ENCODE measurements around the gene KCNJ16.

Gene KCNJ16

DNA sequence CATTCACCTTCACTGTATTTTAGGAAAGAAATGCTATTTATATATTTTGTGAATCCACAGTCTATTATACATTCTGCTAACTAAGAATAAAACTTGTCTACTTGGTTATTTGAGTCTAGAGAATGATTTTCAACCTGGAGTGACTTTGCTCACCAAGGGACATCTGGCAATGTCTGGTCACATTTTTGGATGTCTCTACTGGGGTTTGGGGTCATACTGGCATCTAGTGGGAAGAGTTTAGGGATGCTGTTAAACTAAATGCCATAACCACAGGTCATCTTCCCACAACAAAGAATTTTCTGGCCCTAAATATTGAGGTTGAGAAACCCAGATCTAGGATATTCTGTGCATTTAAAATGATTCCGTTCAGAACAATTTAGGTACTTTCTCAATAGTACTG, 26.0 kb downstream of the KCNJ16 start:
- H3K27ac ChIP-seq (ENCODE audit: low read length): no peak overlapping the region
- H3K27me3 ChIP-seq (ENCODE audit: low read depth, low read length): no peaks in the 10 kb centered on the region
- no peaks in the 10 kb centered on the region for H3K36me3 ChIP-seq (ENCODE audit: control insufficient read depth in 1 of 2, insufficient read depth in 2 of 2, low read length in 2 of 2)
- H3K4me3 ChIP-seq (ENCODE audit: low read depth in 1 of 2, low read length in 2 of 2): no peak overlapping the region
- no peaks in the 10 kb centered on the region for H3K9me3 ChIP-seq (ENCODE audit: control insufficient read depth in 1 of 2, low read length in 2 of 2)
- no peaks in the 10 kb centered on the region for H3K4me1 ChIP-seq (ENCODE audit: control insufficient read depth in 1 of 2, insufficient read depth in 2 of 2, low read length in 2 of 2)

DNA sequence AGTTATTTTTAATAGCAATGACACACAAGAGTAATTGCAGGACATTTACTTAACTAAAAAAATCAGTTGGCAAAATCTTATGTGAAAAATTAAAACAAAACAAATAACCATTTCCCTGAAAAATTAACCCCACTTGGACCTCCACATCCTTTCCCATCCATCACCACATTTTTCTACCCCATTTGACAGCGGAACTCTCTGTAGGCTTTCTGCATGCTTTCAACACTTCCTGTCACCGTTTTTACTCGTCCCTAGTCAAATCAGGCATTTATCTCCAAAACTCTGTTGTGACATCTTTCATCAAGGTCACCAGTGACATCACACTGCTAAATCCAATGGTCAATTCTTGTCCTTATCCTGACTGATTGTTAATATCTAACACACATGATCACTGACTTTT, 27.5 kb downstream of the KCNJ16 start:
- H3K4me3 ChIP-seq (ENCODE audit: low read depth in 1 of 2, low read length in 2 of 2): no peak overlapping the region
- H3K36me3 ChIP-seq (ENCODE audit: control insufficient read depth in 1 of 2, insufficient read depth in 2 of 2, low read length in 2 of 2): no peaks in the 10 kb centered on the region
- H3K27me3 ChIP-seq (ENCODE audit: low read depth, low read length): no peaks in the 10 kb centered on the region
- H3K4me1 ChIP-seq (ENCODE audit: control insufficient read depth in 1 of 2, insufficient read depth in 2 of 2, low read length in 2 of 2): no peaks in the 10 kb centered on the region
- no peaks in the 10 kb centered on the region for H3K9me3 ChIP-seq (ENCODE audit: control insufficient read depth in 1 of 2, low read length in 2 of 2)
- no peak overlapping the region for H3K27ac ChIP-seq (ENCODE audit: low read length)

DNA sequence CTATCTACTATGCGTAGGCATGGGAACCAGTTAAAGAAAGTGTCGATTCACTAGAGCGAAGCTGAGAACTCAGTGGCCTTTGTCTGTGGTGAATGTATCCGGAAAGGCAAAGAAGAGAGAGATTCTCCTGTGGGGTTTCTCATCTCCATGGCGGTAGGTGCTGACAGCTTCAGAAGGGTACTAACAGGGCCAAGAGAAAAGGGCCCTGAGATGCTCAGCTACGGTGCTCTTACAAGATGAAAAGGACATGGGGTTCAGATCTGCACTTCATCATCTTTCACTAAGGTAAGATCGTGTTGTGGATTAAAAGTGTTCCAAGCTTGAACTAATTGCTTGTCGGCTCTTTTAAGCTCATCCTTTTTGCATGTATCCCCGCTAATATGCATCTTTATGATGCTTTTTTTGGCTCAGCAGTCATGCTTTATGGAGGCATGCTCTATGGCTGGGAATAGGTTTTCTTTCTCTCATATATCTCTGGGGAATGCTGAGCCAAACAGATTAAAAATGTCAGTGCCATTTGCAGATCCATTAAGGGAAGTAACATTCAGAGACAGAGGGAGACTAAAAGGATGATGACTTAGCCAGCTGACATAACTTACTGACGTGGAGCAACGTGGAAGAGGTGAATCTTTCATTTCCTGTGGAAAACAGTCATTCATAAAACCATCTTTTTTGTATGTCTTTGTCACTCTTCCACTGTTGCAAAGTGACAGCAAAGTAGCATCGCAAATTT, 29.9 kb downstream of the KCNJ16 start:
- H3K27ac ChIP-seq (ENCODE audit: low read length): no peak overlapping the region
- H3K27me3 ChIP-seq (ENCODE audit: low read depth, low read length): no peaks in the 10 kb centered on the region
- no peaks in the 10 kb centered on the region for H3K36me3 ChIP-seq (ENCODE audit: control insufficient read depth in 1 of 2, insufficient read depth in 2 of 2, low read length in 2 of 2)
- H3K9me3 ChIP-seq (ENCODE audit: control insufficient read depth in 1 of 2, low read length in 2 of 2): no peaks in the 10 kb centered on the region
- H3K4me1 ChIP-seq (ENCODE audit: control insufficient read depth in 1 of 2, insufficient read depth in 2 of 2, low read length in 2 of 2): no peaks in the 10 kb centered on the region
- H3K4me3 ChIP-seq (ENCODE audit: low read depth in 1 of 2, low read length in 2 of 2): no peak overlapping the region

DNA sequence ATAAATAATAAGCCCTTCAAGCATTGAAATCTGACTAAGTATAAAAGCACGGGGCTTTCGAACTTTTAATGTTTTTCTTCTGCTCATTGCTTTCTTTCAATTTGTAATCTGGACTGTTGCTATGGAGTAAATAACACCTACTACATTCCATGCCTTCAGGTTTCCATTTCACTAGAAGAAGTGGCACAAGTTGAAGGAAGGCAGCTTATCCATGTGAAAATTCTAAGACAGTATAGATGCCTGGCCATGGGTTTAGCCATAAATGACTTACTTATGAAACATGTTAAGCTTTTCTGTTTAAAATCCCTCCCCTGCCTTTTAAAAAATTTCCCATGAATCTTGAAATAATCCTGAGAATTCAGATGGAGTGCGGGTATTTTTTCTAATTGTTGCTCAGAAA, 30.6 kb downstream of the KCNJ16 start:
- no peaks in the 10 kb centered on the region for H3K9me3 ChIP-seq (ENCODE audit: control insufficient read depth in 1 of 2, low read length in 2 of 2)
- no peaks in the 10 kb centered on the region for H3K36me3 ChIP-seq (ENCODE audit: control insufficient read depth in 1 of 2, insufficient read depth in 2 of 2, low read length in 2 of 2)
- H3K27me3 ChIP-seq (ENCODE audit: low read depth, low read length): no peaks in the 10 kb centered on the region
- no peak overlapping the region for H3K27ac ChIP-seq (ENCODE audit: low read length)
- no peaks in the 10 kb centered on the region for H3K4me1 ChIP-seq (ENCODE audit: control insufficient read depth in 1 of 2, insufficient read depth in 2 of 2, low read length in 2 of 2)
- H3K4me3 ChIP-seq (ENCODE audit: low read depth in 1 of 2, low read length in 2 of 2): no peak overlapping the region

DNA sequence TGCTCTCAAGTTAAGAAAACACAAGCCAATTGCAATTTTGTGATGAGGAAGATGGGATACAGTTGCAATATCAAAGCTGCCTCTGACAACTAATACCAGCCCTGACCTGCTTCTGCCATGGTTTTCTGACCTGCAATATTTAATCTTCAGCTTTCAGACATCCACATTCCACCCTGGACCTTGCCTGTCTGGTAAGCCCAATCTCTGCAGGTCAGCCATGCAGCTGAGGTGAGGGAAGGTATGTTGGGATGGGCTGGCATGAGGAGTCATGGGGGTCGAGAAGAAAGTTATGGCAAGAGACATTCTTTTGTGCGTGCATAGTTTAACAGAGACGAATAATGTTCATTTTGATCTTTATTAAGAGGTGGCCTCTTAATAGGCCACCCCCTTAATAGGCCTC, 31.5 kb downstream of the KCNJ16 start:
- Histone ChIP-seq H3K27me3 (ENCODE audit: low read depth, low read length) (no peaks in the 10 kb centered on the region), H3K27ac (ENCODE audit: low read length) (no peak overlapping the region), H3K9me3 (ENCODE audit: control insufficient read depth in 1 of 2, low read length in 2 of 2) (no peaks in the 10 kb centered on the region), H3K4me3 (ENCODE audit: low read depth in 1 of 2, low read length in 2 of 2) (no peak overlapping the region), H3K36me3 (ENCODE audit: control insufficient read depth in 1 of 2, insufficient read depth in 2 of 2, low read length in 2 of 2) (no peaks in the 10 kb centered on the region), H3K4me1 (ENCODE audit: control insufficient read depth in 1 of 2, insufficient read depth in 2 of 2, low read length in 2 of 2) (no peaks in the 10 kb centered on the region)

DNA sequence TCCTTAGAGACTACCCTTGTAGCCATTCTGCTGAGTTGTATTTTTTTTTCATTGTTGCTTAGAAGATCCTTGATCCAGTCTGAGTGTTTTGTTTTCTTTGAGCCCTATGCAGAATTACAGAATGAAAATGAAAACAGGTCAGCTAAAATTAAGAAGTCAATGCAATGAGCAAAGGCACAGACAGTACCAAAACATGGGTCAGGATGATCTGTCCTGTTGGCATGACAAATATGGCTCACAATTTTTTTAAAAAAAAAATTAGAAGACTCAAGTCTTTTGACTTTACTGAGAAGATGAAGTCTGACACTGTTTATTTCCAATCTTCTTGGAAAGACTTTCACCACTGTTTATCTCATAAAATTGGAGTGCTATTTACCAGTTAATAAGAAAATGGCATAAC, 32.4 kb downstream of the KCNJ16 start:
- Histone ChIP-seq H3K4me3 (ENCODE audit: low read depth in 1 of 2, low read length in 2 of 2) (no peak overlapping the region), H3K27ac (ENCODE audit: low read length) (no peak overlapping the region), H3K9me3 (ENCODE audit: control insufficient read depth in 1 of 2, low read length in 2 of 2) (no peaks in the 10 kb centered on the region), H3K36me3 (ENCODE audit: control insufficient read depth in 1 of 2, insufficient read depth in 2 of 2, low read length in 2 of 2) (no peaks in the 10 kb centered on the region), H3K4me1 (ENCODE audit: control insufficient read depth in 1 of 2, insufficient read depth in 2 of 2, low read length in 2 of 2) (no peaks in the 10 kb centered on the region), H3K27me3 (ENCODE audit: low read depth, low read length) (no peaks in the 10 kb centered on the region)

DNA sequence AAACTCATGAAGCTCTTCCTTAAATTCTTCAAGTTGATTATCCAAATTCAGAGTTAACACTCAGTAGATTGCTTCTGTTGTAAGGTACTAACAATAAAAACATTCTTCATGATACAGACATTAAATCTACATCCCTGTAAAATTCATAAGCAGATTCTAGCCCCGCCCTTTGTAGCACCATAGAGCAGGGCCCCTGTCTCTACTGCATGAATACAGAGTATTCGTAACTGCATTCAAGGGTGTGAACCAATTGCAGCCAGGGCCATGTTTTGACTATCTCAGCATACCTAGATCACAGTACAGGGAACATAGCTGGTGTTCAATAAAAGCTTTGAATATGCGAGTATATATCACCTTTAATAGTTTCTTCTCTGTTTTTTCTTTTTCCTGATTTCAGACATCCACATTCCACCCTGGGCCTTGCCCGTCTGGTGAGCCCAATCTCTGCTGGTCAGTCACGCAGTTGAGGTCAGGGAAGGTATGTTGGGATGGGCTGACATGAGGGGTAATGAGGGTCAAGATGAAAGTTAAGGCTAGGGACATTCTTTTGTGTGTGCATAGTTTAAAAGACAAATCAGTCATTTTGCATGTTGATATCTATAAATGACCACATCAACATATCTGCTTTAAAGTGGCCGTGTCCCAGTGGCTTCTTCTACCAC, 33.0 kb downstream of the KCNJ16 start:
- H3K4me1 ChIP-seq (ENCODE audit: control insufficient read depth in 1 of 2, insufficient read depth in 2 of 2, low read length in 2 of 2): no peaks in the 10 kb centered on the region
- H3K9me3 ChIP-seq (ENCODE audit: control insufficient read depth in 1 of 2, low read length in 2 of 2): no peaks in the 10 kb centered on the region
- H3K36me3 ChIP-seq (ENCODE audit: control insufficient read depth in 1 of 2, insufficient read depth in 2 of 2, low read length in 2 of 2): no peaks in the 10 kb centered on the region
- no peaks in the 10 kb centered on the region for H3K27me3 ChIP-seq (ENCODE audit: low read depth, low read length)
- no peak overlapping the region for H3K27ac ChIP-seq (ENCODE audit: low read length)
- no peak overlapping the region for H3K4me3 ChIP-seq (ENCODE audit: low read depth in 1 of 2, low read length in 2 of 2)

DNA sequence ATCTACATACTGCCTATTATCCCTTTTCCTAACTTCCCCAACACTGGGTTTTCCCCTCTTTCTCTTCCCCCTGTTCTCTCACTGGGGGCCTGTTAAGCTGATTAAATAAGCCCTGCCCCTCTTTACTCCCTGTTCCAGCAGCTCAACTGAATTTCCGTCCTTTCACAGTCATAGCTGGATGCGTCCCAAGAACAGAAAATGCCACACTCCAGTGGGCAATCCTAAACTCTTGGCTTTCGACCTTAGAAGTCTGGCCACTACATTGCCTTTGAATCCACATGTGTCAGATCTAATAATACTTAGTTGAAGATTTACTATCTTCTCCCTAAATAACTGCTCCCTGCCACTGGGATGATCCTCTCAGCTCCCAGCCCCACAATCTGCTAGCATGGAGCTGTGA, 34.5 kb downstream of the KCNJ16 start:
- Histone ChIP-seq H3K27me3 (ENCODE audit: low read depth, low read length) (no peaks in the 10 kb centered on the region), H3K4me1 (ENCODE audit: control insufficient read depth in 1 of 2, insufficient read depth in 2 of 2, low read length in 2 of 2) (peaks cover 0 to 4% of the 10 kb centered on the region in 2 donors), H3K9me3 (ENCODE audit: control insufficient read depth in 1 of 2, low read length in 2 of 2) (no peaks in the 10 kb centered on the region), H3K27ac (ENCODE audit: low read length) (no peak overlapping the region), H3K36me3 (ENCODE audit: control insufficient read depth in 1 of 2, insufficient read depth in 2 of 2, low read length in 2 of 2) (no peaks in the 10 kb centered on the region), H3K4me3 (ENCODE audit: low read depth in 1 of 2, low read length in 2 of 2) (no peak overlapping the region)

DNA sequence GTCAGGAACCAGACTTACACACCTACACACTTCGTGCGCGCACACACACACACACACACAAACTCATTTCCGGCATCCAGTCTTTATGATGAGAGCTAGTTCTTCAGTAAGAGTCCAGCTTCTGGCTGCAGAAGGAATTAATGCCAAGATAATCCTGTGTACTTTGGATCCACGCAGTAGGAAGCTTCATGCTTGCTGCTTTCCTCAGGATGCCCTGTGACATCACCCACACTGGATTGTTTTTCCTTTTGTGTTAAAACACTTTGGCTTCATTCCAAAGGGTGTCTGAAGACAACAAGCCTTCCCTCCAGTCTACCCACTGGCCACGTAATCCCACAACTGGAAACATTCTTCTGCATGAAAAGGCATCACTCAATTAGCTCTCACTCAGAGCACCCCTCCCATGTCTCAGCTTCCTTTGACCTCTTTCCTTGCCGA, 35.4 kb downstream of the KCNJ16 start:
- Histone ChIP-seq H3K9me3 (ENCODE audit: control insufficient read depth in 1 of 2, low read length in 2 of 2) (no peaks in the 10 kb centered on the region), H3K27me3 (ENCODE audit: low read depth, low read length) (no peaks in the 10 kb centered on the region), H3K4me1 (ENCODE audit: control insufficient read depth in 1 of 2, insufficient read depth in 2 of 2, low read length in 2 of 2) (peaks cover 0 to 13% of the 10 kb centered on the region in 2 donors), H3K4me3 (ENCODE audit: low read depth in 1 of 2, low read length in 2 of 2) (no peak overlapping the region), H3K27ac (ENCODE audit: low read length) (no peak overlapping the region), H3K36me3 (ENCODE audit: control insufficient read depth in 1 of 2, insufficient read depth in 2 of 2, low read length in 2 of 2) (no peaks in the 10 kb centered on the region)

DNA sequence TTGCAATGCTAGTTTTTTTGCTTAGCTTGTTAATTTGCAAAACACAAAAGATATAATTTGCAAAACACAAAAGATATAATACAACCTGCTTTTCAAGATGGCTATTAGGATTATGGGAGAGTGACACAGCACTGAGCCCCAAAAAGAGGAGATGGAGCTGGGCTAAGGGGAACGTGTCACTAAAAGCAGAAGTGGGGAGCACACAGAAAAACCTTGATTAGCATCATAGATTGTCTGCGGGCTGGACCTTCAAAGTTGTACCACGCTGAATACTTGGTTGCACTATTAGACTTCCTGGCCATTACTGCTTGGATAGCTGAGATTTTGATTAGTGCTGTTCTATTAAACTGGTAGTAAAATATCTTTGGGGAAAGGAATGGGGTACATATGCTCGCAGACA, 36.2 kb downstream of the KCNJ16 start:
- no peak overlapping the region for H3K4me3 ChIP-seq (ENCODE audit: low read depth in 1 of 2, low read length in 2 of 2)
- no peaks in the 10 kb centered on the region for H3K36me3 ChIP-seq (ENCODE audit: control insufficient read depth in 1 of 2, insufficient read depth in 2 of 2, low read length in 2 of 2)
- H3K27me3 ChIP-seq (ENCODE audit: low read depth, low read length): no peaks in the 10 kb centered on the region
- H3K9me3 ChIP-seq (ENCODE audit: control insufficient read depth in 1 of 2, low read length in 2 of 2): no peaks in the 10 kb centered on the region
- H3K4me1 ChIP-seq (ENCODE audit: control insufficient read depth in 1 of 2, insufficient read depth in 2 of 2, low read length in 2 of 2): peaks cover 0 to 16% of the 10 kb centered on the region in 2 donors
- H3K27ac ChIP-seq (ENCODE audit: low read length): no peak overlapping the region

DNA sequence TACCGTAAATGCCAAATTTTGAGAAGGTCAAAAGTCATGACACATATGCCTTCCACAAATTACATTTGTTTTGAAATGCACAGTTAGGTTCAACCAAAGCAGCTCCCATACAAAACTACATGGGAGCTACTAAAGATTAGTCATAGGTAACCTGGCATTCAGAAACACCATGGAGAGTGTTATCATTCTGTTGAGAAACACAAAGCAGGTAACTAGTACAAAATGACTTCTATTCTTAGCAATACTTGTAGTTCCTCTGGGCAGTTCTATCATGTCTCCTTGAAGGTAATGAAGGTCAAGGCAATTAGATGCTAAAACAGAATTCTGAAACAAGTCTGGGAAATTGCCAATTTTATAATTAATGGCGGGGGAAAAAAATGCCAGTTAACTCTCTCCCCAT, 39.4 kb downstream of the KCNJ16 start:
- Histone ChIP-seq H3K27me3 (ENCODE audit: low read depth, low read length) (no peaks in the 10 kb centered on the region), H3K27ac (ENCODE audit: low read length) (no peak overlapping the region), H3K9me3 (ENCODE audit: control insufficient read depth in 1 of 2, low read length in 2 of 2) (peaks cover 0 to 3% of the 10 kb centered on the region in 2 donors), H3K4me1 (ENCODE audit: control insufficient read depth in 1 of 2, insufficient read depth in 2 of 2, low read length in 2 of 2) (peaks cover 0 to 16% of the 10 kb centered on the region in 2 donors), H3K36me3 (ENCODE audit: control insufficient read depth in 1 of 2, insufficient read depth in 2 of 2, low read length in 2 of 2) (no peaks in the 10 kb centered on the region), H3K4me3 (ENCODE audit: low read depth in 1 of 2, low read length in 2 of 2) (no peak overlapping the region)

DNA sequence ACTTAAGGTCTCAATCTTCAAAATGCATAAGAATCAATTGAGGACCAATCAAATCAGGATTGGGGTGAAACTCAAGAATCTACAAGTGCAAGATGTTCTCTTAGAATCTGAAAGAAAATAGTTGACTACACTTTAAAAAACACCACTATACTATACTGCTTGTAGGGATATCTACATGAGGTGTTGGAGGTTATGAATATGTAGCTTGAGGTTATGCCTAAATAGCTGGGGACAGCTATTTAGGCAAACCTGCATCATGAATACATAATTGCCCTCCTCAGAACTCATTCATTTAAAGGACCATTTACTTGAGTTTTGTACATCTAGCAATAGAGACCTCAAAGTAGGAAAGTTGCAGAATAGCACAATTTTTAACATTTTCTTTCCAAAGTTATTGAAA, 40.1 kb downstream of the KCNJ16 start:
- no peaks in the 10 kb centered on the region for H3K27me3 ChIP-seq (ENCODE audit: low read depth, low read length)
- H3K4me1 ChIP-seq (ENCODE audit: control insufficient read depth in 1 of 2, insufficient read depth in 2 of 2, low read length in 2 of 2): peaks cover 0 to 16% of the 10 kb centered on the region in 2 donors

More for the DNA sequence above, 40.1 kb downstream of the KCNJ16 start:
- Histone ChIP-seq H3K36me3 (ENCODE audit: control insufficient read depth in 1 of 2, insufficient read depth in 2 of 2, low read length in 2 of 2) (no peaks in the 10 kb centered on the region), H3K27ac (ENCODE audit: low read length) (no peak overlapping the region), H3K9me3 (ENCODE audit: control insufficient read depth in 1 of 2, low read length in 2 of 2) (peaks cover 0 to 5% of the 10 kb centered on the region in 2 donors), H3K4me3 (ENCODE audit: low read depth in 1 of 2, low read length in 2 of 2) (no peak overlapping the region)
